WI38 (cell line): ENCODE results near the gene ACYP2.
A peak's percentile ranks its signal among the peaks of the same experiment; 100 is the strongest.
"Not testable (repeated sequence)": the region's sequence is repeated elsewhere in the genome, so short reads cannot be mapped to it uniquely, and the experiment has no call there.

Source experiments
- H3K4me3 ChIP-seq: 2 replicates; pipeline ENCODE4 v1.5.1; 2011; ENCODE audit warnings: low read depth, mild to moderate bottlenecking, control low read depth, low read length
- CTCF ChIP-seq: IDR thresholded peaks from 2 replicates; pipeline ENCODE4 v1.5.1; 2012; ENCODE audit warnings: low read depth, mild to moderate bottlenecking, control low read depth, low read length

The ACYP2 gene

GRCh38 chr2:54107903-54108615 lies 7.4 kb upstream of the ACYP2 start:
- TF ChIP-seq CTCF, result no peak
- H3K4me3 ChIP-seq, result no peak overlapping the region

- H3K4me3 ChIP-seq, result no peak overlapping the region
These were observed 5.6 kb upstream of the ACYP2 start for GRCh38 chr2:54109848-54110247.

GRCh38 chr2:54114479-54114878 lies 936 bp upstream of the ACYP2 start:
- H3K4me3 ChIP-seq, result peak overlapping the region; percentile 78

More at GRCh38 chr2:54109848-54110247, 5.6 kb upstream of the ACYP2 start:
- TF ChIP-seq CTCF, result no peak

GRCh38 chr2:54114936-54115283 lies 505 bp upstream of the ACYP2 start:
- TF ChIP-seq CTCF, result no peak
- peak overlapping the region; percentile 78 for H3K4me3 ChIP-seq

GRCh38 chr2:54116598-54116997 lies 1.2 kb downstream of the ACYP2 start:
- not testable (repeated sequence) for H3K4me3 ChIP-seq

GRCh38 chr2:54120950-54121349 lies 5.5 kb downstream of the ACYP2 start:
- no peak overlapping the region for H3K4me3 ChIP-seq
- TF ChIP-seq CTCF, result no peak

- no peak for TF ChIP-seq CTCF
- no peak overlapping the region for H3K4me3 ChIP-seq
These were observed 6.9 kb downstream of the ACYP2 start for GRCh38 chr2:54122171-54122935.

- peak overlapping the region; percentile 11 for H3K4me3 ChIP-seq
- TF ChIP-seq CTCF, result no peak
These were observed 7.5 kb downstream of the ACYP2 start for GRCh38 chr2:54122939-54123338.

- H3K4me3 ChIP-seq, result not testable (repeated sequence)
These were observed 11.8 kb downstream of the ACYP2 start for GRCh38 chr2:54127174-54127573.
